ENCODE results near the gene TAS2R50. TPM values are rescaled to one million over a fixed set of nuclear protein-coding genes. Genes with fewer than 3 reads are reported as not detected.

Gene TAS2R50
- total and polyA plus RNA-seq, 12 donors = 0.54 to 12.0 (median 1.5) TPM; not detected in 3

- H3K9me3 ChIP-seq (replicated peaks in 1 of 3) = no peaks in the 10 kb centered on the region
- no peaks in the 10 kb centered on the region for H3K36me3 ChIP-seq (replicated peaks in 1 of 2)
- intact Hi-C loops (cut with DNase I) = no loop called here
- TF ChIP-seq CTCF (IDR thresholded peaks at IDR 0.05) (no peak), POLR2A (IDR thresholded peaks at IDR 0.05) (no peak)
- H3K27me3 ChIP-seq = no peaks in the 10 kb centered on the region
- no peak for DNase-seq
- WGBS, 4 donors = 75 to 89% (median 78%) methylated on average over 3 to 4 of the region's 4 CpGs
- H3K27ac ChIP-seq = no peak overlapping the region
- H3K4me1 ChIP-seq (replicated peaks in 1 of 2) = no peaks in the 10 kb centered on the region
- H3K4me3 ChIP-seq = no peak overlapping the region
Measured at GRCh38 chr12:10941916-10942607, 44.6 kb downstream of the TAS2R50 start.

- intact Hi-C loops (cut with DNase I) = no loop called here
- Histone ChIP-seq H3K4me3 (no peak overlapping the region), H3K9me3 (replicated peaks in 1 of 3) (no peaks in the 10 kb centered on the region), H3K27me3 (no peaks in the 10 kb centered on the region), H3K27ac (no peak overlapping the region), H3K4me1 (replicated peaks in 1 of 2) (no peaks in the 10 kb centered on the region), H3K36me3 (replicated peaks in 1 of 2) (no peaks in the 10 kb centered on the region)
- TF ChIP-seq CTCF (IDR thresholded peaks at IDR 0.05) = no peak
- TF ChIP-seq POLR2A (IDR thresholded peaks at IDR 0.05) = no peak
- no peak for DNase-seq
Measured at GRCh38 chr12:10941369-10941768, 45.3 kb downstream of the TAS2R50 start.

- no peak for TF ChIP-seq POLR2A (IDR thresholded peaks at IDR 0.05)
- no peak for TF ChIP-seq CTCF (IDR thresholded peaks at IDR 0.05)
- H3K27me3 ChIP-seq = no peaks in the 10 kb centered on the region
- no peak overlapping the region for H3K4me3 ChIP-seq
- no peak for DNase-seq
- H3K9me3 ChIP-seq (replicated peaks in 1 of 3) = no peaks in the 10 kb centered on the region
- H3K27ac ChIP-seq = no peak overlapping the region
- intact Hi-C loops (cut with DNase I) = no loop called here
- H3K4me1 ChIP-seq (replicated peaks in 1 of 2) = no peaks in the 10 kb centered on the region
- no peaks in the 10 kb centered on the region for H3K36me3 ChIP-seq (replicated peaks in 1 of 2)
- WGBS, 4 donors = 86 to 95% (median 94%) methylated on average over 2 of the region's 2 CpGs
Measured at GRCh38 chr12:10940389-10940788, 46.3 kb downstream of the TAS2R50 start.

- no peak for TF ChIP-seq CTCF (IDR thresholded peaks at IDR 0.05)
- TF ChIP-seq POLR2A (IDR thresholded peaks at IDR 0.05) = no peak
- H3K4me1 ChIP-seq (replicated peaks in 1 of 2) = no peaks in the 10 kb centered on the region
- intact Hi-C loops (cut with DNase I) = no loop called here
- WGBS, 4 donors = 74 to 88% (median 78%) methylated on average over 1 of the region's 1 CpG
- H3K27ac ChIP-seq = no peak within 1 kb of the TSS
- H3K4me3 ChIP-seq = no peak within 1 kb of the TSS
- no peaks in the 10 kb centered on the region for H3K9me3 ChIP-seq (replicated peaks in 1 of 3)
- H3K36me3 ChIP-seq (replicated peaks in 1 of 2) = no peaks in the 10 kb centered on the region
- no peaks in the 10 kb centered on the region for H3K27me3 ChIP-seq
- no peak for DNase-seq
Measured at GRCh38 chr12:10939163-10939562, 47.5 kb downstream of the TAS2R50 start, which contains the start of gene TAS2R14. TAS2R14 (minus strand) TSS chr12:10939263; CDS start chr12:10939207, 56 bp downstream.

Data from adrenal gland (tissue), 12 donors.